ENCODE data around the gene SLC24A5. TPM values are rescaled to one million over a fixed set of nuclear protein-coding genes. Genes with fewer than 3 reads are reported as not detected.
A peak's percentile ranks its signal among the peaks of the same experiment; 100 is the strongest.

SLC24A5 gene
- total and polyA plus RNA-seq, 2 donors (not counting 3 experiments of a cell fraction or from before 2014, with no cell fraction given), result not detected

GRCh38 chr15:48084759-48085590 is 35.8 kb upstream of the SLC24A5 start:
- peak; percentile 42 for FAIRE-seq
- Histone ChIP-seq H3K9me3 (replicated peaks; ENCODE audit: control insufficient read depth, insufficient read depth, low read length) (no peaks in the 10 kb centered on the region), H3K27me3 (ENCODE audit: control insufficient read depth in 2 of 2, insufficient read depth in 2 of 2, low read length in 2 of 2) (no peaks in the 10 kb centered on the region), H3K36me3 (ENCODE audit: control insufficient read depth in 2 of 2, extremely low read depth in 1 of 2, insufficient read depth in 2 of 2, low read length in 2 of 2) (no peaks in the 10 kb centered on the region), H4K20me1 (replicated peaks; ENCODE audit: control insufficient read depth, extremely low read depth, insufficient read depth, low read length) (no peaks in the 10 kb centered on the region), H3K79me2 (ENCODE audit: control insufficient read depth, insufficient read depth, low read length) (no peaks in the 10 kb centered on the region), H3K4me2 (ENCODE audit: insufficient read depth, low read length) (no peak overlapping the region), H3K4me1 (ENCODE audit: control insufficient read depth, extremely low read depth, insufficient read depth, low read length) (no peaks in the 10 kb centered on the region), H3K9ac (replicated peaks; ENCODE audit: extremely low read depth, insufficient read depth, low read length) (no peak overlapping the region), H3K9me1 (replicated peaks; ENCODE audit: control insufficient read depth, extremely low read depth, insufficient read depth, low read length) (no peaks in the 10 kb centered on the region), H3K27ac (ENCODE audit: insufficient read depth, low read depth, low read length) (no peak overlapping the region), H2AFZ (ENCODE audit: low read depth, low read length) (no peak overlapping the region), H3K4me3 (replicated peaks in 1 of 3; ENCODE audit: insufficient read depth in 1 of 3, low read depth in 1 of 3, low read length in 3 of 3) (no peak overlapping the region)
- ChIA-PET POLR2A (no interaction called here), CTCF (interaction anchor here (0.6 to 5.4 kb wide), 36 partner anchors 10 to 1773 kb away, joined by 3 to 176 read pairs (median 4); partner anchors contain the start of gene SEMA6D)
- dilution Hi-C loops (cut with MboI; ENCODE audit: extremely low pct_ligation_motif_present, low sequenced_read_pairs) (no loop called here), intact Hi-C loops (cut with micrococcal nuclease) (loop anchor here (1.0 kb wide), 2 partner anchors 374 to 889 kb away; no protein-coding TSS in a partner anchor)
- TF ChIP-seq, protein P1, sequence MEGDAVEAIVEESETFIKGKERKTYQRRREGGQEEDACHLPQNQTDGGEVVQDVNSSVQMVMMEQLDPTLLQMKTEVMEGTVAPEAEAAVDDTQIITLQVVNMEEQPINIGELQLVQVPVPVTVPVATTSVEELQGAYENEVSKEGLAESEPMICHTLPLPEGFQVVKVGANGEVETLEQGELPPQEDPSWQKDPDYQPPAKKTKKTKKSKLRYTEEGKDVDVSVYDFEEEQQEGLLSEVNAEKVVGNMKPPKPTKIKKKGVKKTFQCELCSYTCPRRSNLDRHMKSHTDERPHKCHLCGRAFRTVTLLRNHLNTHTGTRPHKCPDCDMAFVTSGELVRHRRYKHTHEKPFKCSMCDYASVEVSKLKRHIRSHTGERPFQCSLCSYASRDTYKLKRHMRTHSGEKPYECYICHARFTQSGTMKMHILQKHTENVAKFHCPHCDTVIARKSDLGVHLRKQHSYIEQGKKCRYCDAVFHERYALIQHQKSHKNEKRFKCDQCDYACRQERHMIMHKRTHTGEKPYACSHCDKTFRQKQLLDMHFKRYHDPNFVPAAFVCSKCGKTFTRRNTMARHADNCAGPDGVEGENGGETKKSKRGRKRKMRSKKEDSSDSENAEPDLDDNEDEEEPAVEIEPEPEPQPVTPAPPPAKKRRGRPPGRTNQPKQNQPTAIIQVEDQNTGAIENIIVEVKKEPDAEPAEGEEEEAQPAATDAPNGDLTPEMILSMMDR (IDR thresholded peaks at IDR 0.05; ENCODE audit: extremely low read depth in 1 of 2, insufficient read depth in 1 of 2, low read depth in 1 of 2, low read length in 2 of 2), result peak; percentile 29 to 47
- no peak for TF ChIP-seq MYC (IDR thresholded peaks at IDR 0.05; ENCODE audit: low read depth, low read length)
- no peak for TF ChIP-seq GATA2 (IDR thresholded peaks at IDR 0.05; ENCODE audit: insufficient read depth, insufficient read length, low read depth, low read length)
- DNase-seq (ENCODE audit: low read depth, low spot score), result peak; percentile 18
- BruUV-seq (replicated peaks), result no TSS peak

DNA sequence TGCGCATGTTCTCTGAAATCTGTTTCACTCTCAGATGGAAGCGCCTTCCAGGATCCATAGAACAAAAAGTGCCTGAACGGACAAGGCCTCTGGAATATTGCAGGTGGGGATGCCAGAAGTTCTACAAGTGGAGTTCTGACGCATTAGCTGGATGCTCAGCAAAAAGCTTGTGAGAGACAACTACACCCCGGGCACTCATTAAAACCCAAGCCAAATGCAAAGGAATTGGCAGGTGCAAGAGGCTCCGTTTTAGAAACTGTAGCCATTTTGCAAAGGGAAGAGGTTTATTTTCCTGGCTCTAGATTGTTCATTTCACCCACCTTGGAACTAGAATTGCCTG is 35.2 kb upstream of the SLC24A5 start:
- H3K9ac ChIP-seq (replicated peaks; ENCODE audit: extremely low read depth, insufficient read depth, low read length), result no peak overlapping the region
- no peak overlapping the region for H3K27ac ChIP-seq (ENCODE audit: insufficient read depth, low read depth, low read length)
- H3K36me3 ChIP-seq (ENCODE audit: control insufficient read depth in 2 of 2, extremely low read depth in 1 of 2, insufficient read depth in 2 of 2, low read length in 2 of 2), result no peaks in the 10 kb centered on the region
- no peaks in the 10 kb centered on the region for H3K79me2 ChIP-seq (ENCODE audit: control insufficient read depth, insufficient read depth, low read length)
- H2AFZ ChIP-seq (ENCODE audit: low read depth, low read length), result no peak overlapping the region
- DNase-seq (ENCODE audit: low read depth, low spot score) (no peak), FAIRE-seq (no peak)
- no peak overlapping the region for H3K4me2 ChIP-seq (ENCODE audit: insufficient read depth, low read length)
- TF ChIP-seq POLR2AphosphoS5 (IDR thresholded peaks at IDR 0.05; ENCODE audit: insufficient read depth, low read depth, low read length) (no peak), MYC (IDR thresholded peaks at IDR 0.05; ENCODE audit: low read depth, low read length) (no peak), JUN (IDR thresholded peaks at IDR 0.05; ENCODE audit: borderline replicate concordance, insufficient read depth, insufficient read length, low read depth) (no peak), POLR2A (IDR thresholded peaks at IDR 0.05; ENCODE audit: low read depth, low read length) (no peak), EZH2 (IDR thresholded peaks at IDR 0.05; ENCODE audit: borderline replicate concordance, low read depth, low read length, severe bottlenecking) (no peak), FOS (IDR thresholded peaks at IDR 0.05; ENCODE audit: borderline replicate concordance, insufficient read depth, low read length) (no peak), GATA2 (IDR thresholded peaks at IDR 0.05; ENCODE audit: insufficient read depth, insufficient read length, low read depth, low read length) (no peak)
- TF ChIP-seq, protein P2, sequence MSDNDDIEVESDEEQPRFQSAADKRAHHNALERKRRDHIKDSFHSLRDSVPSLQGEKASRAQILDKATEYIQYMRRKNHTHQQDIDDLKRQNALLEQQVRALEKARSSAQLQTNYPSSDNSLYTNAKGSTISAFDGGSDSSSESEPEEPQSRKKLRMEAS (IDR thresholded peaks at IDR 0.05; ENCODE audit: insufficient read depth, insufficient read length), result no peak
- TF ChIP-seq, protein P1 (IDR thresholded peaks at IDR 0.05; ENCODE audit: extremely low read depth in 1 of 2, insufficient read depth in 1 of 2, low read depth in 1 of 2, low read length in 2 of 2), result no peak
- no peak overlapping the region for H3K4me3 ChIP-seq (replicated peaks in 1 of 3; ENCODE audit: insufficient read depth in 1 of 3, low read depth in 1 of 3, low read length in 3 of 3)
- dilution Hi-C loops (cut with MboI; ENCODE audit: extremely low pct_ligation_motif_present, low sequenced_read_pairs) (no loop called here), intact Hi-C loops (cut with micrococcal nuclease) (loop anchor here (1.0 kb wide), 2 partner anchors 374 to 889 kb away; no protein-coding TSS in a partner anchor)
- ChIA-PET POLR2A (no interaction called here), CTCF (interaction anchor here (0.6 to 5.4 kb wide), 33 partner anchors 10 to 1774 kb away, joined by 3 to 176 read pairs (median 4); partner anchors contain the start of gene SEMA6D)
- no TSS peak for BruUV-seq (replicated peaks)
- H3K9me3 ChIP-seq (replicated peaks; ENCODE audit: control insufficient read depth, insufficient read depth, low read length), result no peaks in the 10 kb centered on the region
- no peaks in the 10 kb centered on the region for H3K9me1 ChIP-seq (replicated peaks; ENCODE audit: control insufficient read depth, extremely low read depth, insufficient read depth, low read length)
- no peaks in the 10 kb centered on the region for H3K4me1 ChIP-seq (ENCODE audit: control insufficient read depth, extremely low read depth, insufficient read depth, low read length)
- no peaks in the 10 kb centered on the region for H4K20me1 ChIP-seq (replicated peaks; ENCODE audit: control insufficient read depth, extremely low read depth, insufficient read depth, low read length)
- no peaks in the 10 kb centered on the region for H3K27me3 ChIP-seq (ENCODE audit: control insufficient read depth in 2 of 2, insufficient read depth in 2 of 2, low read length in 2 of 2)

Data from endothelial cell of umbilical vein (primary cell).